Measurements from ENCODE around the gene BCL10.

- TF ChIP-seq CTCF (IDR thresholded peaks at IDR 0.05) (no peak), NR2C2 (CRISPR knock-in tag; IDR thresholded peaks at IDR 0.05) (no peak)
Measured at GRCh38 chr1:85322655-85323054, 46.2 kb upstream of the BCL10 start.

Data from WTC11 (cell line).